HepG2 (cell line): ENCODE measurements around the gene SLC26A5. TPM values are rescaled to one million over a fixed set of nuclear protein-coding genes. Genes with fewer than 3 reads are reported as not detected.

ENCODE experiments used
- NR1H2 ChIP-seq: sonication (generic); formaldehyde crosslinking; IDR thresholded peaks from 2 replicates; pipeline ENCODE4 v1.8.1; 2022; ENCODE audit warnings: low read depth, missing genetic modification reagents, borderline replicate concordance
- SMAD1 ChIP-seq: sonication (generic); formaldehyde crosslinking; IDR thresholded peaks from 2 replicates; pipeline ENCODE4 v1.4.0; 2020; ENCODE audit warnings: missing genetic modification reagents, low read depth, mild to moderate bottlenecking, borderline replicate concordance
- SRSF9 ChIP-seq: fragments of 200-400 bp; formaldehyde crosslinking; IDR thresholded peaks from 2 replicates; pipeline ENCODE4 v1.6.1; 2018; ENCODE audit warnings: borderline replicate concordance, mild to moderate bottlenecking, low read depth, low read length; ENCODE audit not compliant: insufficient read depth, poor library complexity, severe bottlenecking
- XBP1 ChIP-seq: sonication (generic); formaldehyde crosslinking; IDR thresholded peaks from 2 replicates; pipeline ENCODE4 v1.5.0; 2020; ENCODE audit warnings: missing genetic modification reagents
- ZBTB14 ChIP-seq: sonication (generic); formaldehyde crosslinking; IDR thresholded peaks from 2 replicates; pipeline ENCODE4 v1.4.0; 2020; ENCODE audit warnings: missing genetic modification reagents
- ZHX2 ChIP-seq, 2 experiments: sonication (generic) in 1 of 2; formaldehyde crosslinking in 1 of 2; IDR thresholded peaks; 2 replicates each; pipeline versions ENCODE4 v1.6.1 to v1.9.0; 2014 to 2022; ENCODE audit warnings: antibody characterized with exemption in 1 of 2, borderline replicate concordance in 1 of 2, inconsistent platforms in 1 of 2, low read depth in 1 of 2, missing genetic modification reagents in 1 of 2
- ZMAT5 ChIP-seq: sonication (generic); formaldehyde crosslinking; IDR thresholded peaks from 2 replicates; pipeline ENCODE4 v1.5.0; 2020; ENCODE audit warnings: mild to moderate bottlenecking, low read depth, missing genetic modification reagents, borderline replicate concordance
- polyA plus RNA-seq, 8 experiments: library from polyadenylated mRNA; depleted of rRNA in 3 of 8; stranded (reverse) in 7 of 8; unstranded in 1 of 8; fragments of >200 nt; fragmentation: Illumina TruSeq in 4 of 8; extraction: Trizol in 4 of 8; gene quantifications; 2 replicates each; pipeline versions ENCODE4 v1.2.1 to v1.2.3, GENCODE V29; 2011 to 2016; ENCODE audit warnings: low read depth in 4 of 8, missing spikeins in 1 of 8, mixed read lengths in 1 of 8; ENCODE audit not compliant: insufficient read depth in 1 of 8
- total RNA-seq, 5 experiments: library from RNA; depleted of rRNA; stranded (reverse); fragments of >200 nt; fragmentation: Illumina TruSeq; extraction: Trizol; gene quantifications; 2 replicates each; pipeline ENCODE4 v1.2.3, GENCODE V29; 2016; ENCODE audit warnings: low read depth in 1 of 5

Gene SLC26A5
- total and polyA plus RNA-seq, 2 of the 13 experiments (the other 11 are each of a cell fraction or from before 2014, with no cell fraction given): 0.08 to 0.11 TPM

GRCh38 chr7:103395071-103395470 lies 50.9 kb downstream of the SLC26A5 start (continued):
- TF ChIP-seq ZHX2 (IDR thresholded peaks at IDR 0.05; ENCODE audit: low read depth): no peak
- no peak for TF ChIP-seq ZHX2 (CRISPR knock-in tag; IDR thresholded peaks at IDR 0.05; ENCODE audit: borderline replicate concordance)
- TF ChIP-seq SMAD1 (CRISPR knock-in tag): no peak
- no peak for TF ChIP-seq ZBTB14 (CRISPR knock-in tag)
- TF ChIP-seq NR1H2 (CRISPR knock-in tag): no peak
- TF ChIP-seq SRSF9: no peak
- no peak for TF ChIP-seq ZMAT5 (CRISPR knock-in tag)
- no peak for TF ChIP-seq XBP1 (CRISPR knock-in tag)
